Measurements from ENCODE around the gene AGR2. TPM values are rescaled to one million over a fixed set of nuclear protein-coding genes. Genes with fewer than 3 reads are reported as not detected.

AGR2 gene
- total RNA-seq, 1 experiment from 2014 or later: not detected

DNA sequence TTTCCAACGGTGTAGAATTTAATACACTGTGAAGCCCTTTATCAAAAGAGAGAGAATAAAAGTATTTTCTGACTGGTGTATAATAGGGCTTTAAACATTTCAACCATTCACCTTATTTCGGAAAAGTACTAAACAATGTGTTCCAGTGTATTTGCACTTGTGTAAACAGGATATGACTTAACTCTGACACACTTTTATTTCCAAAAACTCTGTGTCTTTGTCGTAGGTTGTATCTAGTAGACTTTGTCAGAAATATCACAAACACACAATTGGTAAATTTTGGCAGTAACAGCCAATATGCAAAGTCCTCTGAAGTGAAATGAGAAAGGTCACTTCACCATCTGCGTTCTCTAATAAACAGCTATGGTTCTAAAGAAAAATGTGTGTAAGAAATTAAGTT is 61.6 kb downstream of the AGR2 start:
- DNase-seq (ENCODE audit: low spot score): no peak
- CTCF ChIA-PET: no interaction called here
- POLR2A ChIA-PET (ENCODE audit: low non-redundant PET): no interaction called here
- Histone ChIP-seq H3K27me3 (replicated peaks; ENCODE audit: insufficient read depth, low read depth, low read length, poor library complexity) (no peaks in the 10 kb centered on the region), H3K9me3 (ENCODE audit: low read depth, low read length, poor library complexity, severe bottlenecking) (no peaks in the 10 kb centered on the region), H3K4me3 (ENCODE audit: low read depth, low read length, poor library complexity, severe bottlenecking) (no peak overlapping the region), H3K36me3 (ENCODE audit: insufficient read depth, low read length, poor library complexity, severe bottlenecking) (no peaks in the 10 kb centered on the region), H3K4me1 (ENCODE audit: insufficient read depth, low read length, poor library complexity, severe bottlenecking) (peaks cover 12% of the 10 kb centered on the region), H3K27ac (ENCODE audit: low read depth, low read length, poor library complexity, severe bottlenecking) (peak overlapping the region; percentile 18)
- no peak for TF ChIP-seq EZH2 (IDR thresholded peaks at IDR 0.05; ENCODE audit: borderline replicate concordance, low read depth, low read length, poor library complexity, severe bottlenecking)
- TF ChIP-seq, protein P1, sequence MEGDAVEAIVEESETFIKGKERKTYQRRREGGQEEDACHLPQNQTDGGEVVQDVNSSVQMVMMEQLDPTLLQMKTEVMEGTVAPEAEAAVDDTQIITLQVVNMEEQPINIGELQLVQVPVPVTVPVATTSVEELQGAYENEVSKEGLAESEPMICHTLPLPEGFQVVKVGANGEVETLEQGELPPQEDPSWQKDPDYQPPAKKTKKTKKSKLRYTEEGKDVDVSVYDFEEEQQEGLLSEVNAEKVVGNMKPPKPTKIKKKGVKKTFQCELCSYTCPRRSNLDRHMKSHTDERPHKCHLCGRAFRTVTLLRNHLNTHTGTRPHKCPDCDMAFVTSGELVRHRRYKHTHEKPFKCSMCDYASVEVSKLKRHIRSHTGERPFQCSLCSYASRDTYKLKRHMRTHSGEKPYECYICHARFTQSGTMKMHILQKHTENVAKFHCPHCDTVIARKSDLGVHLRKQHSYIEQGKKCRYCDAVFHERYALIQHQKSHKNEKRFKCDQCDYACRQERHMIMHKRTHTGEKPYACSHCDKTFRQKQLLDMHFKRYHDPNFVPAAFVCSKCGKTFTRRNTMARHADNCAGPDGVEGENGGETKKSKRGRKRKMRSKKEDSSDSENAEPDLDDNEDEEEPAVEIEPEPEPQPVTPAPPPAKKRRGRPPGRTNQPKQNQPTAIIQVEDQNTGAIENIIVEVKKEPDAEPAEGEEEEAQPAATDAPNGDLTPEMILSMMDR (conservative IDR thresholded peaks at IDR 0.05; ENCODE audit: low read depth, low read length): no peak
- no TSS peak for BruUV-seq (replicated peaks)
- intact Hi-C loops (cut with micrococcal nuclease; ENCODE audit: unreplicated experiment): no loop called here

DNA sequence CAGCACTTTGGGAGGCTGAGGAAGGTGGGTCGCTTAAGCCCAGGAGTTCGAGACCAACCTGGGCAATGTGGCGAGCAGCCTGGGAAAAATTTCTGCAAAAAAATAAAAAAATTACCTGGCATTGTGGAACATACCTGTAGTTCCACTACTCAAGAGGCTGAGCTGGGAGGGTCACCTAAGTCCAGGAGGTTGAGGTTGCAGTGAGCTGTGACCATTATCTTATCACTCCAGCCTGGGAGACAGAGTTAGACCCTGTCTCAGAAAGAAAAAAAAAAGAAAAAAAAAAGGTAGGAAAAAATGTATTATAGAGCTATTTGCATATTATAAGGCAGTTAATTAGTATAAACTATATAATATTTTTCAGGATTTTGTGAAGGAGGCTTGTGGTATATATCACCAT is 62.3 kb downstream of the AGR2 start:
- CTCF ChIA-PET: no interaction called here
- Histone ChIP-seq H3K4me1 (ENCODE audit: insufficient read depth, low read length, poor library complexity, severe bottlenecking) (peaks cover 12% of the 10 kb centered on the region), H3K27ac (ENCODE audit: low read depth, low read length, poor library complexity, severe bottlenecking) (peak overlapping the region; percentile 18), H3K27me3 (replicated peaks; ENCODE audit: insufficient read depth, low read depth, low read length, poor library complexity) (no peaks in the 10 kb centered on the region), H3K36me3 (ENCODE audit: insufficient read depth, low read length, poor library complexity, severe bottlenecking) (no peaks in the 10 kb centered on the region), H3K4me3 (ENCODE audit: low read depth, low read length, poor library complexity, severe bottlenecking) (no peak overlapping the region), H3K9me3 (ENCODE audit: low read depth, low read length, poor library complexity, severe bottlenecking) (no peaks in the 10 kb centered on the region)
- POLR2A ChIA-PET (ENCODE audit: low non-redundant PET): no interaction called here
- no TSS peak for BruUV-seq (replicated peaks)
- intact Hi-C loops (cut with micrococcal nuclease; ENCODE audit: unreplicated experiment): no loop called here
- no peak for TF ChIP-seq EZH2 (IDR thresholded peaks at IDR 0.05; ENCODE audit: borderline replicate concordance, low read depth, low read length, poor library complexity, severe bottlenecking)
- TF ChIP-seq, protein P1 (conservative IDR thresholded peaks at IDR 0.05; ENCODE audit: low read depth, low read length): no peak
- DNase-seq (ENCODE audit: low spot score): no peak

Other genes starting within 250 kb of the AGR2 start
- gene ANKMY2, start 159.2 kb downstream of the AGR2 start, total RNA-seq (2021): 24.3 and 30.5 TPM in 2 replicates
- gene BZW2, start 158.8 kb downstream of the AGR2 start, total RNA-seq (2021): 173 and 175 TPM in 2 replicates
- 157 and 159 TPM in 2 replicates for gene TSPAN13, start 51.2 kb downstream of the AGR2 start, total RNA-seq (2021)
- not detected in 2 replicates for gene AGR3, start 77.0 kb upstream of the AGR2 start, total RNA-seq (2021)